GM12878 (cell line): ENCODE results near the gene SNTN. TPM values are rescaled to one million over a fixed set of nuclear protein-coding genes. Genes with fewer than 3 reads are reported as not detected.

Experiments used
- ATAC-seq: fragments of 200-7000 bp; cut with Tn5 transposase; 3 replicates; pipeline ENCODE4 v1.9.1; 2020; ENCODE audit warnings: mild to moderate bottlenecking, moderate library complexity
- BruUV-seq: library from RNA; stranded (reverse); fragments of 400-500 nt; replicated peaks from 2 replicates; lab custom pipeline; 2021; lab: Mats Ljungman, UMichigan
- CTCF ChIA-PET: fragments of 300-600 bp; sonication (Branson Sonifier 250); formaldehyde crosslinking; extraction: SDS; loops from one replicate; lab custom pipeline; 2021; ENCODE audit warnings: inconsistent platforms; lab: Yijun Ruan, JAX
- POLR2A ChIA-PET: fragments of 350-600 bp; formaldehyde crosslinking; extraction: SDS; loops from one replicate; lab custom pipeline; 2021; ENCODE audit warnings: inconsistent platforms; lab: Charles Lee
- RAD21 ChIA-PET: fragments of 300-600 bp; sonication (Branson Sonifier 250); formaldehyde crosslinking; loops from one replicate; lab custom pipeline; 2023; ENCODE audit warnings: antibody characterized with exemption; ENCODE audit not compliant: unreplicated experiment; lab: Charles Lee
- SMC1A ChIA-PET: fragments of 300-600 bp; sonication (Branson Sonifier 250); formaldehyde crosslinking; loops from one replicate; lab custom pipeline; 2023; ENCODE audit not compliant: unreplicated experiment, uncharacterized antibody; lab: Charles Lee
- DNase-seq: peaks from one replicate; pipeline ENCODE4 v3.0.0-alpha.2; 2011; ENCODE audit warnings: low read depth, low spot score
- FAIRE-seq: peaks from 3 replicates; lab custom pipeline; 2011; peaks lifted over from hg19 to GRCh38; lab: Jason Lieb, UNC
- H2AFZ ChIP-seq: 2 replicates; pipeline ENCODE4 v1.6.0; 2011; ENCODE audit warnings: low read depth, low read length, control low read depth; ENCODE audit not compliant: control insufficient read depth
- H3K27ac ChIP-seq: 2 replicates; pipeline ENCODE4 v1.5.1; 2011; ENCODE audit warnings: control low read depth; ENCODE audit not compliant: control insufficient read depth, insufficient read depth
- H3K27me3 ChIP-seq, 2 experiments: replicated peaks in 1 of 2; 2 replicates each; pipeline versions ENCODE4 v1.6.0 to v1.6.1; 2011; ENCODE audit warnings: low read length in 1 of 2; ENCODE audit not compliant: control insufficient read depth in 2 of 2, insufficient read depth in 2 of 2
- H3K36me3 ChIP-seq, 2 experiments: 2 replicates each; pipeline ENCODE4 v1.5.1; 2011; ENCODE audit warnings: low read length in 1 of 2; ENCODE audit not compliant: control insufficient read depth in 2 of 2, insufficient read depth in 2 of 2
- H3K4me1 ChIP-seq: 2 replicates; pipeline ENCODE4 v1.6.1; 2011; ENCODE audit warnings: mild to moderate bottlenecking, low read length, moderate library complexity, mixed read lengths; ENCODE audit not compliant: control insufficient read depth, insufficient read depth
- H3K4me2 ChIP-seq: 2 replicates; pipeline ENCODE4 v1.6.0; 2011; ENCODE audit warnings: control low read depth; ENCODE audit not compliant: control insufficient read depth, insufficient read depth
- H3K4me3 ChIP-seq: fragments of 200-600 bp; sonication (generic); 2 replicates; pipeline ENCODE4 v1.5.1; 2016
- H3K79me2 ChIP-seq: 2 replicates; pipeline ENCODE4 v1.6.0; 2011; ENCODE audit warnings: low read length; ENCODE audit not compliant: control insufficient read depth, insufficient read depth
- H3K9ac ChIP-seq: 2 replicates; pipeline ENCODE4 v1.8.0; 2011; ENCODE audit warnings: low read length, control low read depth, mixed read lengths; ENCODE audit not compliant: control insufficient read depth, insufficient read depth
- H3K9me3 ChIP-seq: replicated peaks from 3 replicates; pipeline ENCODE4 v1.5.1; 2011; ENCODE audit warnings: mild to moderate bottlenecking, low read length; ENCODE audit not compliant: control insufficient read depth, insufficient read depth
- H4K20me1 ChIP-seq: 2 replicates; pipeline ENCODE4 v1.6.0; 2011; ENCODE audit not compliant: control insufficient read depth, insufficient read depth
- BCL11A ChIP-seq: IDR thresholded peaks from 2 replicates; pipeline ENCODE4 v1.6.1; 2011; ENCODE audit warnings: low read depth, low read length
- BCLAF1 ChIP-seq: fragments of 450-650 bp; IDR thresholded peaks from 2 replicates; pipeline ENCODE4 v1.6.1; 2017; ENCODE audit warnings: antibody characterized with exemption, mild to moderate bottlenecking, moderate library complexity
- CBX5 ChIP-seq: sonication (generic); IDR thresholded peaks from 2 replicates; pipeline ENCODE4 v1.6.1; 2016; ENCODE audit warnings: low read depth, moderate library complexity, mild to moderate bottlenecking, inconsistent platforms
- CHD1 ChIP-seq: IDR thresholded peaks from 2 replicates; pipeline ENCODE4 v1.6.1; 2012; ENCODE audit warnings: low read depth, low read length, improper control_type of control experiment
- HCFC1 ChIP-seq: fragments of 150-350 bp; IDR thresholded peaks from 2 replicates; pipeline ENCODE4 v1.6.1; 2014; ENCODE audit warnings: low read length
- NBN ChIP-seq: fragments of 450-650 bp; IDR thresholded peaks from 2 replicates; pipeline ENCODE4 v1.6.1; 2016
- NRF1 ChIP-seq: conservative IDR thresholded peaks from 2 replicates; pipeline ENCODE4 v1.6.1; 2011; ENCODE audit warnings: mild to moderate bottlenecking, low read depth, low read length, improper control_type of control experiment
- PRDM15 ChIP-seq: fragments of 450-650 bp; formaldehyde crosslinking; IDR thresholded peaks from 2 replicates; pipeline ENCODE4 v1.4.0; 2020; ENCODE audit warnings: mild to moderate bottlenecking, moderate library complexity
- RB1 ChIP-seq: fragments of 450-650 bp; formaldehyde crosslinking; IDR thresholded peaks from 2 replicates; pipeline ENCODE4 v1.6.1; 2017; ENCODE audit warnings: mild to moderate bottlenecking, borderline replicate concordance
- SKIL ChIP-seq: fragments of 450-650 bp; IDR thresholded peaks from 2 replicates; pipeline ENCODE4 v1.6.1; 2017; ENCODE audit warnings: mild to moderate bottlenecking, low read depth, inconsistent platforms; ENCODE audit not compliant: poor library complexity, severe bottlenecking
- SMAD1 ChIP-seq: fragments of 450-650 bp; IDR thresholded peaks from 2 replicates; pipeline ENCODE4 v1.6.1; 2018; ENCODE audit warnings: mild to moderate bottlenecking, low read depth; ENCODE audit not compliant: partially characterized antibody
- TCF3 ChIP-seq: IDR thresholded peaks from 2 replicates; pipeline ENCODE4 v1.6.1; 2012; ENCODE audit warnings: low read depth, mild to moderate bottlenecking, low read length, borderline replicate concordance; ENCODE audit not compliant: insufficient read depth
- WGBS: methylation state at CpG from one replicate; pipeline ENCODE4 v1.1.6; 2016; ENCODE audit warnings: low lambda C conversion rate; ENCODE audit not compliant: insufficient replicate concordance, insufficient coverage; ENCODE audit errors: missing lambda C conversion rate; 5-methylcytosine and 5-hydroxymethylcytosine counted together
- in situ Hi-C: fragments of 300-500 bp; cut with MboI; formaldehyde crosslinking; loops from 9 replicates; pipeline ENCODE4 v1.14.3; 2018; ENCODE audit warnings: mixed read lengths
- intact Hi-C: fragments of 100-400 bp; cut with micrococcal nuclease; formaldehyde crosslinking; loops from one replicate; pipeline ENCODE4 v1.14.2; 2022; ENCODE audit not compliant: unreplicated experiment
- polyA plus RNA-seq, 11 experiments: library from polyadenylated mRNA; depleted of rRNA in 4 of 11; unstranded in 6 of 11; stranded (reverse) in 5 of 11; fragments of >200 nt; fragmentation: Nextera tagmentation in 4 of 11; fragmentation: Illumina TruSeq in 1 of 11; extraction: Ambion mirVana in 4 of 11; extraction: Trizol in 1 of 11; gene quantifications; 1 replicate in 1 of 11; 2 replicates in 10 of 11; pipeline versions ENCODE4 v1.2.1 to v1.2.3, GENCODE V29; 2011 to 2016; ENCODE audit warnings: inconsistent platforms in 2 of 11, missing spikeins in 2 of 11, low read depth in 1 of 11
- total RNA-seq, 4 experiments: library from RNA; depleted of rRNA in 3 of 4; stranded (reverse); fragments of >200 nt in 3 of 4; fragmentation: Illumina TruSeq in 1 of 4; extraction: Trizol in 1 of 4; gene quantifications; 2 replicates each; pipeline versions ENCODE4 v1.2.1 to v1.2.3, GENCODE V29; 2013 to 2021

The SNTN gene
- total and polyA plus RNA-seq, 10 of the 15 experiments (the other 5 are each of a cell fraction or from before 2014, with no cell fraction given) = not detected

DNA sequence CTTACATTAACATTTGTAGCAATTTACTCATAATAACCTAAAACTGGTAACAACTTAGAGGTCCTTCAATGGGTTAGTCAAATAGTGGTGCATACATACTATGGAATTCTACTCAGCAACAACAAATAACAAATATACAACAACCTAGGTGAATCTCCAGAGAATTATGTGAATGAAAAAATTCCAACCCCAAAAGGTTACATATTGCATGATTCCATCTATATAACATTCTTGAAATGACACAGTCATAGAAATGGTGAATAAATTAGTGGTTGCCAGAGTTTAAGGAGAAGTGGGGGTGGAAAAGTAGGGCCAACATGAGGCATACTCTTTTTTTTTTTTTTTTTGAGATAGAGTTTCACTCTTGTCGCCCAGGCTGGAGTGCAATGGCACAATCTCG is 12.7 kb upstream of the SNTN start:
- no peak for FAIRE-seq
- no peaks in the 10 kb centered on the region for H3K27me3 ChIP-seq
- H3K4me3 ChIP-seq = no peak overlapping the region
- H3K9ac ChIP-seq = no peak overlapping the region
- in situ Hi-C loops (no loop called here), intact Hi-C loops (no loop called here)
- RAD21 ChIA-PET = no interaction called here
- DNase-seq = no peak
- WGBS = 67% methylated on average over 1 of the region's 2 CpGs
- H3K4me2 ChIP-seq = no peak overlapping the region
- TF ChIP-seq NBN (no peak), PRDM15 (CRISPR knock-in tag) (no peak), BCLAF1 (no peak), BCL11A (no peak), TCF3 (no peak), RB1 (no peak), HCFC1 (no peak), CHD1 (no peak), NRF1 (no peak), SMAD1 (no peak), SKIL (no peak), CBX5 (no peak)
- H3K4me1 ChIP-seq = no peaks in the 10 kb centered on the region
- SMC1A ChIA-PET = no interaction called here
- CTCF ChIA-PET = no interaction called here
- no peaks in the 10 kb centered on the region for H3K36me3 ChIP-seq
- BruUV-seq = no TSS peak
- H3K79me2 ChIP-seq = no peaks in the 10 kb centered on the region
- H2AFZ ChIP-seq = no peak overlapping the region
- no peaks in the 10 kb centered on the region for H4K20me1 ChIP-seq
- no peak overlapping the region for H3K27ac ChIP-seq
- ATAC-seq = no peak
- POLR2A ChIA-PET = no interaction called here
- no peaks in the 10 kb centered on the region for H3K9me3 ChIP-seq
